ENCODE results near the gene ZBTB22. TPM values are rescaled to one million over a fixed set of nuclear protein-coding genes. Genes with fewer than 3 reads are reported as not detected.

ZBTB22 gene
- total RNA-seq, 4 donors from 2014 or later: 3.8 to 31.3 (median 16.0) TPM

GRCh38 chr6:33313105-33313708 is 4.3 kb downstream of the ZBTB22 start:
- no peaks in the 10 kb centered on the region for H3K9me3 ChIP-seq
- DNase-seq: no peak
- H3K27ac ChIP-seq: peak overlapping the region; percentile 96 to 98
- intact Hi-C loops (cut with DNase I; ENCODE audit: low total_unique reads): no loop called here
- TF ChIP-seq POLR2A (IDR thresholded peaks at IDR 0.05) (no peak), CTCF (IDR thresholded peaks at IDR 0.05) (no peak)
- no peaks in the 10 kb centered on the region for H3K36me3 ChIP-seq
- H3K27me3 ChIP-seq: no peaks in the 10 kb centered on the region
- peak overlapping the region; percentile 77 to 90 for H3K4me3 ChIP-seq
- peaks cover 0 to 5% of the 10 kb centered on the region in 2 donors for H3K4me1 ChIP-seq

GRCh38 chr6:33312361-33313104 is 5.0 kb downstream of the ZBTB22 start:
- intact Hi-C loops (cut with DNase I; ENCODE audit: low total_unique reads): no loop called here
- no peaks in the 10 kb centered on the region for H3K36me3 ChIP-seq
- no peaks in the 10 kb centered on the region for H3K9me3 ChIP-seq
- H3K4me1 ChIP-seq: peaks cover 0 to 5% of the 10 kb centered on the region in 2 donors
- peak overlapping the region; percentile 77 to 90 for H3K4me3 ChIP-seq
- DNase-seq: peak; percentile 68 to 77
- H3K27ac ChIP-seq: peak overlapping the region; percentile 96 to 98
- H3K27me3 ChIP-seq: no peaks in the 10 kb centered on the region
- TF ChIP-seq CTCF (IDR thresholded peaks at IDR 0.05) (no peak), POLR2A (IDR thresholded peaks at IDR 0.05) (no peak)

- Histone ChIP-seq H3K36me3 (no peaks in the 10 kb centered on the region), H3K4me3 (no peak overlapping the region), H3K9me3 (no peaks in the 10 kb centered on the region), H3K27me3 (no peaks in the 10 kb centered on the region), H3K4me1 (no peaks in the 10 kb centered on the region), H3K27ac (no peak overlapping the region)
- DNase-seq: no peak
- no peak for TF ChIP-seq CTCF (IDR thresholded peaks at IDR 0.05)
- TF ChIP-seq POLR2A (IDR thresholded peaks at IDR 0.05): no peak
- intact Hi-C loops (cut with DNase I; ENCODE audit: low total_unique reads): no loop called here
Observed at GRCh38 chr6:33306356-33306755, 11.2 kb downstream of the ZBTB22 start.

- Histone ChIP-seq H3K9me3 (no peaks in the 10 kb centered on the region), H3K4me1 (no peaks in the 10 kb centered on the region), H3K27ac (no peak overlapping the region), H3K27me3 (no peaks in the 10 kb centered on the region), H3K4me3 (no peak overlapping the region), H3K36me3 (no peaks in the 10 kb centered on the region)
- TF ChIP-seq CTCF (IDR thresholded peaks at IDR 0.05) (no peak), POLR2A (IDR thresholded peaks at IDR 0.05) (no peak)
- intact Hi-C loops (cut with DNase I; ENCODE audit: low total_unique reads): no loop called here
- DNase-seq: no peak
Observed at GRCh38 chr6:33305052-33305451, 12.5 kb downstream of the ZBTB22 start.

- Histone ChIP-seq H3K27me3 (no peaks in the 10 kb centered on the region), H3K36me3 (no peaks in the 10 kb centered on the region), H3K4me1 (no peaks in the 10 kb centered on the region), H3K9me3 (no peaks in the 10 kb centered on the region), H3K27ac (no peak overlapping the region), H3K4me3 (no peak overlapping the region)
- no peak for DNase-seq
- no peak for TF ChIP-seq CTCF (IDR thresholded peaks at IDR 0.05)
- no peak for TF ChIP-seq POLR2A (IDR thresholded peaks at IDR 0.05)
- intact Hi-C loops (cut with DNase I; ENCODE audit: low total_unique reads): no loop called here
Observed at GRCh38 chr6:33304216-33304615, 13.3 kb downstream of the ZBTB22 start.
